NCI-H2227 (cell line): ENCODE data around the gene SASH1.

Experiments used
- DNase-seq: peaks from one replicate; lab custom pipeline; 2025; ENCODE audit not compliant: unreplicated experiment; lab: John Stamatoyannopoulos, UW

SASH1 gene

GRCh38 chr6:148401571-148401970 lies 58.9 kb downstream of the SASH1 start:
- DNase-seq: no peak

GRCh38 chr6:148404456-148405054 lies 61.9 kb downstream of the SASH1 start:
- no peak for DNase-seq

GRCh38 chr6:148405894-148406293 lies 63.3 kb downstream of the SASH1 start:
- no peak for DNase-seq

GRCh38 chr6:148406579-148407371 lies 64.1 kb downstream of the SASH1 start:
- no peak for DNase-seq

- no peak for DNase-seq
These were observed 64.7 kb downstream of the SASH1 start for GRCh38 chr6:148407372-148407771.

GRCh38 chr6:148413321-148414091 lies 70.9 kb downstream of the SASH1 start:
- no peak for DNase-seq

GRCh38 chr6:148414092-148414489 lies 71.5 kb downstream of the SASH1 start:
- DNase-seq: no peak

GRCh38 chr6:148414836-148415235 lies 72.2 kb downstream of the SASH1 start:
- DNase-seq: no peak

- DNase-seq: no peak
These were observed 73.0 kb downstream of the SASH1 start for GRCh38 chr6:148415511-148416260.

GRCh38 chr6:148416330-148416965 lies 73.8 kb downstream of the SASH1 start:
- no peak for DNase-seq

- no peak for DNase-seq
These were observed 74.4 kb downstream of the SASH1 start for GRCh38 chr6:148417045-148417444.

GRCh38 chr6:148419430-148419829 lies 76.8 kb downstream of the SASH1 start:
- no peak for DNase-seq

GRCh38 chr6:148422085-148422484 lies 79.4 kb downstream of the SASH1 start:
- DNase-seq: peak; percentile 36

- DNase-seq: no peak
These were observed 80.5 kb downstream of the SASH1 start for GRCh38 chr6:148423133-148423532.

GRCh38 chr6:148423601-148424270 lies 81.1 kb downstream of the SASH1 start:
- no peak for DNase-seq

GRCh38 chr6:148425443-148425842 lies 82.8 kb downstream of the SASH1 start:
- DNase-seq: no peak

- DNase-seq: no peak
These were observed 83.8 kb downstream of the SASH1 start for GRCh38 chr6:148426317-148426977.

- DNase-seq: no peak
These were observed 84.7 kb downstream of the SASH1 start for GRCh38 chr6:148427333-148427732.

GRCh38 chr6:148429423-148429822 lies 86.8 kb downstream of the SASH1 start:
- no peak for DNase-seq

GRCh38 chr6:148430897-148431296 lies 88.3 kb downstream of the SASH1 start:
- peak; percentile 65 for DNase-seq
